Mucosa of descending colon (tissue), 3 donors: ENCODE results near the gene CARMIL1. TPM values are rescaled to one million over a fixed set of nuclear protein-coding genes. Genes with fewer than 3 reads are reported as not detected.

Experiments
- ATAC-seq: fragments of 200-7000 bp; cut with Tn5 transposase; one replicate; pipeline ENCODE4 v1.9.1; 2020; ENCODE audit warnings: mild to moderate bottlenecking, moderate library complexity
- DNase-seq, 3 donors: peaks; one replicate each; pipeline ENCODE4 v3.0.0-alpha.2; 2020
- H3K36me3 ChIP-seq: fragments of 200-600 bp; one replicate; pipeline ENCODE4 v1.8.0; 2021; ENCODE audit warnings: low read depth, mild to moderate bottlenecking
- H3K4me1 ChIP-seq: fragments of 200-600 bp; one replicate; pipeline ENCODE4 v1.8.0; 2021; ENCODE audit warnings: low read depth, mild to moderate bottlenecking
- H3K4me3 ChIP-seq: fragments of 200-600 bp; one replicate; pipeline ENCODE4 v1.8.0; 2021; ENCODE audit warnings: mild to moderate bottlenecking
- H3K9me3 ChIP-seq: fragments of 200-600 bp; one replicate; pipeline ENCODE4 v1.8.0; 2021; ENCODE audit warnings: mild to moderate bottlenecking
- intact Hi-C, 2 donors: fragments of 100-400 bp; cut with DNase I in 1 of 2; cut with micrococcal nuclease in 1 of 2; formaldehyde crosslinking; loops; one replicate each; pipeline versions ENCODE4 v1.11.0 to v1.11.1; 2022; cut with DNase I, micrococcal nuclease
- total RNA-seq, 3 donors: library from RNA; stranded (reverse); fragmentation: NEBNext Ultra II Directional in 2 of 3; extraction: Animal tissue kit (Norgen Biotek cat#: 25700) in 2 of 3; gene quantifications; one replicate each; pipeline versions ENCODE4 v1.2.1 to v1.2.4, GENCODE V29; 2021 to 2023
- TF ChIP-seq, protein P1 (sequence below): fragments of 200-600 bp; IDR thresholded peaks from one replicate; pipeline ENCODE4 v1.8.0; 2022; ENCODE audit warnings: antibody characterized with exemption, mild to moderate bottlenecking
- donor health status: DM: no; HTN: no; CAD: no; lungs with moderate emphysema.
- donor health status: DM: no; HTN: no; CAD: no.
- donor health status: DM: no; HTN: yes; CAD: no.

CARMIL1 gene
- total RNA-seq, 3 donors from 2014 or later = 21.8 to 61.0 (median 44.8) TPM

DNA sequence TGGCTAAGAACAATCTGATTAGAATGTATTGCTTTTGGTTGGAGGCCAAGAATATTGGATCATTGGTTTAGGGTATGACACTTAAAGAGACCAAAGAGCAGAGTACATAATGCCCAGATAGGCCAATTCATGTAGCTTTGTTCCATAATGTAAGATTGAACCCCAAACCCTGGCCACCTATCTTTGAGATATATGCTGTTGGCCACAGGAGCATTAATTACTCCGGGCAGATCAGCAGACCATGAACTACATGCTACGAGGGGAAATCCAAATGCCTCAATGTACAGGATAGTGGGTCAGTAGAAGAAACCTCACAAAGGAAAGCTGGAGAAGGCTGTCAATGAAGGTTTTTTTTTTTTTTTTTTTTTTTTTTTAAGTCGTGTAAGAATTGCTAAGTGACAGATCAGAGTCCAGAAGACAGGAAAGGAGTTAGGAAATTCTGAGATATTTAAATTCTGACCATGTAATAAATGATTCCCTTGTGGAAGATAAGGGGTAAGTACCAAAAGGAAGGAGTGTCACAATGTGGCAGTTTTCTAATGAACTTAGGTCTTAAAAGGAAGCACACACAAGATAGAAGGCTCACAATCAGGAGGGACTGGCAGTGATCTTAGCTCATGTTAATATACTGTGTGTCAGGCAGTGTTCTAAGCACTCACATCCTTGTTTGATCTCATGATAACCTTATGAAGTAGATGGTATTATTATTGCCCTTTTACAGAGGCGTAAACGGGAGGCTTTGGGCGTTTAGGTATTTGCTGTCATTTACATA, 61.4 kb downstream of the CARMIL1 start:
- no peak overlapping the region for H3K4me3 ChIP-seq
- no peaks in the 10 kb centered on the region for H3K9me3 ChIP-seq
- ATAC-seq = peak; percentile 88
- TF ChIP-seq, protein P1, sequence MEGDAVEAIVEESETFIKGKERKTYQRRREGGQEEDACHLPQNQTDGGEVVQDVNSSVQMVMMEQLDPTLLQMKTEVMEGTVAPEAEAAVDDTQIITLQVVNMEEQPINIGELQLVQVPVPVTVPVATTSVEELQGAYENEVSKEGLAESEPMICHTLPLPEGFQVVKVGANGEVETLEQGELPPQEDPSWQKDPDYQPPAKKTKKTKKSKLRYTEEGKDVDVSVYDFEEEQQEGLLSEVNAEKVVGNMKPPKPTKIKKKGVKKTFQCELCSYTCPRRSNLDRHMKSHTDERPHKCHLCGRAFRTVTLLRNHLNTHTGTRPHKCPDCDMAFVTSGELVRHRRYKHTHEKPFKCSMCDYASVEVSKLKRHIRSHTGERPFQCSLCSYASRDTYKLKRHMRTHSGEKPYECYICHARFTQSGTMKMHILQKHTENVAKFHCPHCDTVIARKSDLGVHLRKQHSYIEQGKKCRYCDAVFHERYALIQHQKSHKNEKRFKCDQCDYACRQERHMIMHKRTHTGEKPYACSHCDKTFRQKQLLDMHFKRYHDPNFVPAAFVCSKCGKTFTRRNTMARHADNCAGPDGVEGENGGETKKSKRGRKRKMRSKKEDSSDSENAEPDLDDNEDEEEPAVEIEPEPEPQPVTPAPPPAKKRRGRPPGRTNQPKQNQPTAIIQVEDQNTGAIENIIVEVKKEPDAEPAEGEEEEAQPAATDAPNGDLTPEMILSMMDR = no peak
- H3K4me1 ChIP-seq = peaks cover 28% of the 10 kb centered on the region
- peak in 1 of 3 donors; percentile 33 for DNase-seq
- intact Hi-C loops = no loop called here
- H3K36me3 ChIP-seq = no peaks in the 10 kb centered on the region

DNA sequence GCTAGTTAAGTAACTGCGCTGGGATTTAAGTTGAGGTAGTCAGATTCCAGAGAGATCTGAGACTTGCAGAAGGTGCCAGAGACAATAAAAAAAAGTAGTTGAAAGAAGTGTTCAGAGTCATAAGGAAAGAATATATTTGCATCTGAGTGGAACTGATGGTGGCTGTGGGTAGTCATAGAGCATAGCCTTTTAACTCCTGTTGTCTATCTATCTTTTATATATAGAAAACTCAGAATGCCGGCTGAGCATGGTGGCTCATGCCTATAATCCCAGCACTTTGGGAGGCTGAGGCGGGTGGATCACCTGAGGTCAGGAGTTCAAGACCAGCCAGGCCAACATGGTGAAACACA, 62.0 kb downstream of the CARMIL1 start:
- DNase-seq (no peak), ATAC-seq (no peak)
- Histone ChIP-seq H3K9me3 (no peaks in the 10 kb centered on the region), H3K4me1 (peaks cover 27% of the 10 kb centered on the region), H3K36me3 (no peaks in the 10 kb centered on the region), H3K4me3 (no peak overlapping the region)
- TF ChIP-seq, protein P1 = no peak
- intact Hi-C loops = no loop called here

DNA sequence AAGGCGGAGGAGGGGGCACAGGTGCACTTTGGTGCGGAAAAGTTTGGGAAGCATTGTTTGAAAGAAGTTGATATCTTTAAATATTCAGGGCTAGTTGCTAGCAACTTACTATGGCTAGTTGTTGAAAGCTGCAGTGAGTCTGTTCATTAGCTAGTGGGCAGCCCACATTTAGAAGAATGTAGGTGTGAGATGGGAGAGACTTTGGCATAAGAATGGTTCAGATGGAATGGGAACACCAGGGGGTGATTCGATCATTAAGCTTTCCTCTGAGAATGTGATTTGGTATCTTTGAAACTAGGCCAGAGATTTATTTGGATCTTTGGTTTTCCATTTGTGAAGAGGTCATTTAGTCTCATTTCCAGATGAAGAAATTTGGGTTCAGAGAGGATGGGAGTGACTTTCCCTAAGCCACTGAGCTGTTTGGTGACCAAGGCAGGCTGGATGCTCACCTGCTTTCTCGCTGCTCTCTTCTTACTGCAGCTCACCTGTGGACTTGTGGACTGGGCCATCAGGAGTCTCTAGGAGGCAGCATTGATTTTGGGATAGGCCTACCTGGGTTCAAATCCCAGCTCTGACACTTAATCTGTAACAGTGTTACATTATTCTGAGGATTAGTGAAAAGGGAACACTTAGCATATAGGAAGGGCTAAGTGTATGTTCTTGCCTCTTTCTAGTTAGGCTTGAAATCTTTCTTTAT, 62.9 kb downstream of the CARMIL1 start:
- Histone ChIP-seq H3K9me3 (no peaks in the 10 kb centered on the region), H3K4me3 (no peak overlapping the region), H3K36me3 (no peaks in the 10 kb centered on the region), H3K4me1 (peaks cover 20% of the 10 kb centered on the region)
- DNase-seq (no peak), ATAC-seq (no peak)
- TF ChIP-seq, protein P1 = no peak
- intact Hi-C loops = no loop called here

DNA sequence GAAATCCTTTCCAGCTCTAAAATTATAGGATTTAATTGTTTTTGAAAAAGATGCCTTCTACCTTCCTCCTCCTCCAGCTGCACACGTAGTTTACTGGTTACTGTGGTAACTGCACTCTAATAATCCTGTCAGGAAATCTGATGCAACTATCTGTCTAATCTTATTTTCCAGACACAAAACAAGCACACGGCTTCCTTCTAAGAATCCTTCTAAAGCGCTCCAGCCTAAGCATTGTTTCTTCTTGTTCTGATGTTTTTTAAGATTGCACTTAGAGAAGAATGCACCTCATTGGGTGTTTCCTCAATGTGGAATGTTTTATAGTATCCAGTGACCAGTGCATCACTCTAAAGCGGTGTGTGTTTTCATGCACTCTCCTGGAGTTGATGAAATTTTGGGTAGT, 63.6 kb downstream of the CARMIL1 start:
- no peak for ATAC-seq
- peaks cover 13% of the 10 kb centered on the region for H3K4me1 ChIP-seq
- no peak overlapping the region for H3K4me3 ChIP-seq
- DNase-seq = no peak
- H3K36me3 ChIP-seq = no peaks in the 10 kb centered on the region
- H3K9me3 ChIP-seq = no peaks in the 10 kb centered on the region
- intact Hi-C loops = no loop called here
- TF ChIP-seq, protein P1 = no peak

DNA sequence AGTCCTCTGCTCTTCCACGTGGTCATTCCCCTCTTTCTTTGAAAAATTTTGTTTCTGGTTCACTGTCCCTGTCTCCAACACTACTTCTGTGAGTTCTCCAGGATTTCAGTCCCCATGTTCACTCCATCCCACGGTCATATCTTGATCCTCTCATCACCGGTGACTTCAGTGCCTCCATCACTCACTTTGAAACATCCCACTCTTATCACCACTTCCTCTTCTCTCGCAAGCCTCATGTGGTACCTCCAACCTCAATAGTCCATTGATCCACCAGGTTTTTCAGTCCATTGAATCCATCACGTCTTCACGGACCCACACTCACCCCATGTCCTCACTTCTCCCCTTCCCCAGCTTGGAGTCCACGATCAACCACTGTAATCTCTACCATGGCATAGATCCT, 64.8 kb downstream of the CARMIL1 start:
- no peak overlapping the region for H3K4me3 ChIP-seq
- H3K4me1 ChIP-seq = peaks cover 13% of the 10 kb centered on the region
- intact Hi-C loops = no loop called here
- no peak for DNase-seq
- no peaks in the 10 kb centered on the region for H3K9me3 ChIP-seq
- ATAC-seq = no peak
- TF ChIP-seq, protein P1 = no peak
- H3K36me3 ChIP-seq = no peaks in the 10 kb centered on the region
